ENCODE results near the gene EFHD2. TPM values are rescaled to one million over a fixed set of nuclear protein-coding genes. Genes with fewer than 3 reads are reported as not detected.

EFHD2 gene
- total and polyA plus RNA-seq, 2 of the 8 experiments (the other 6 are each of a cell fraction or from before 2014, with no cell fraction given): 24.4 to 25.1 TPM

- no peak for TF ChIP-seq ZNF274 (IDR thresholded peaks at IDR 0.05; ENCODE audit: borderline replicate concordance, extremely low read depth, low read length)
- TF ChIP-seq BACH1 (IDR thresholded peaks at IDR 0.05; ENCODE audit: low read length): no peak
- no peak for TF ChIP-seq ASH2L (IDR thresholded peaks at IDR 0.05; ENCODE audit: low read length)
- no peak for TF ChIP-seq RAD21 (IDR thresholded peaks at IDR 0.05 in 1 of 2, conservative IDR thresholded peaks at IDR 0.05 in 1 of 2; ENCODE audit: low read depth in 2 of 2, low read length in 2 of 2)
- TF ChIP-seq ATF2 (IDR thresholded peaks at IDR 0.05; ENCODE audit: low read length): no peak
- no peak for TF ChIP-seq SRF (IDR thresholded peaks at IDR 0.05; ENCODE audit: low read depth, low read length)
Measured at GRCh38 chr1:15424146-15424667, 14.5 kb downstream of the EFHD2 start (continued).

Data from H1 (cell line).